ENCODE measurements around the gene PARP16. TPM values are rescaled to one million over a fixed set of nuclear protein-coding genes. Genes with fewer than 3 reads are reported as not detected.

The PARP16 gene
- total and polyA plus RNA-seq, 7 donors: 2.8 to 6.3 (median 4.3) TPM

- DNase-seq: no peak
- intact Hi-C loops (cut with DNase I): no loop called here
- Histone ChIP-seq H3K4me3 (no peak overlapping the region), H3K9me3 (no peaks in the 10 kb centered on the region), H3K36me3 (ENCODE audit: insufficient read depth in 1 of 2, low read depth in 1 of 2) (no peaks in the 10 kb centered on the region), H3K4me1 (peaks cover 33% of the 10 kb centered on the region), H3K27ac (no peak overlapping the region), H3K27me3 (ENCODE audit: insufficient read depth in 3 of 3, low read length in 2 of 3) (no peaks in the 10 kb centered on the region)
- no peak for TF ChIP-seq CTCF (IDR thresholded peaks at IDR 0.05)
- no peak for ATAC-seq
- 71 to 83% (median 82%) methylated on average over 6 of the region's 6 CpGs for WGBS, 3 donors
These were observed 21.3 kb upstream of the PARP16 start for GRCh38 chr15:65307978-65308377.

- no peak for TF ChIP-seq CTCF (IDR thresholded peaks at IDR 0.05)
- DNase-seq (no peak), ATAC-seq (no peak)
- H3K4me3 ChIP-seq: no peak overlapping the region
- H3K4me1 ChIP-seq: peaks cover 28% of the 10 kb centered on the region
- H3K27ac ChIP-seq: no peak overlapping the region
- no peaks in the 10 kb centered on the region for H3K36me3 ChIP-seq (ENCODE audit: insufficient read depth in 1 of 2, low read depth in 1 of 2)
- intact Hi-C loops (cut with DNase I): no loop called here
- H3K27me3 ChIP-seq (ENCODE audit: insufficient read depth in 3 of 3, low read length in 2 of 3): no peaks in the 10 kb centered on the region
- H3K9me3 ChIP-seq: no peaks in the 10 kb centered on the region
These were observed 19.9 kb upstream of the PARP16 start for GRCh38 chr15:65306551-65306950.

GRCh38 chr15:65305776-65306175 is 19.1 kb upstream of the PARP16 start:
- H3K27me3 ChIP-seq (ENCODE audit: insufficient read depth in 3 of 3, low read length in 2 of 3): no peaks in the 10 kb centered on the region
- H3K9me3 ChIP-seq: no peaks in the 10 kb centered on the region
- WGBS, 3 donors: 67 to 91% (median 70%) methylated on average over 3 of the region's 3 CpGs
- intact Hi-C loops (cut with DNase I): no loop called here
- H3K4me3 ChIP-seq: no peak overlapping the region
- DNase-seq (no peak), ATAC-seq (no peak)
- TF ChIP-seq CTCF (IDR thresholded peaks at IDR 0.05): no peak
- no peak overlapping the region for H3K27ac ChIP-seq
- no peaks in the 10 kb centered on the region for H3K36me3 ChIP-seq (ENCODE audit: insufficient read depth in 1 of 2, low read depth in 1 of 2)
- H3K4me1 ChIP-seq: peaks cover 26% of the 10 kb centered on the region

- intact Hi-C loops (cut with DNase I): no loop called here
These were observed 18.6 kb upstream of the PARP16 start for GRCh38 chr15:65305150-65305758.

More at GRCh38 chr15:65305150-65305758, 18.6 kb upstream of the PARP16 start:
- DNase-seq (no peak), ATAC-seq (peak; percentile 21 to 36 (median 32))
- Histone ChIP-seq H3K4me3 (peak overlapping the region; percentile 72), H3K4me1 (peaks cover 21% of the 10 kb centered on the region), H3K36me3 (ENCODE audit: insufficient read depth in 1 of 2, low read depth in 1 of 2) (no peaks in the 10 kb centered on the region), H3K9me3 (no peaks in the 10 kb centered on the region), H3K27me3 (ENCODE audit: insufficient read depth in 3 of 3, low read length in 2 of 3) (no peaks in the 10 kb centered on the region), H3K27ac (peak overlapping the region; percentile 88)
- WGBS, 3 donors: 44 to 50% (median 47%) methylated on average over 14 of the region's 14 CpGs
- TF ChIP-seq CTCF (IDR thresholded peaks at IDR 0.05): no peak
